Hepatocyte (in vitro differentiated cells): Measurements from ENCODE around the gene DSTN.

Experiments
- CTCF ChIP-seq: fragments of 200-600 bp; sonication (generic); IDR thresholded peaks from 2 replicates; pipeline ENCODE4 v1.5.1; 2016; ENCODE audit warnings: antibody characterized with exemption, mild to moderate bottlenecking; ENCODE audit not compliant: poor library complexity
- EZH2 ChIP-seq: fragments of 200-600 bp; sonication (generic); IDR thresholded peaks from 2 replicates; pipeline ENCODE4 v1.6.1; 2016; ENCODE audit warnings: antibody characterized with exemption, mild to moderate bottlenecking, borderline replicate concordance
- EZH2phosphoT487 ChIP-seq: fragments of 200-600 bp; sonication (generic); IDR thresholded peaks from one replicate; pipeline ENCODE4 v1.6.1; 2018; ENCODE audit warnings: antibody characterized with exemption, mild to moderate bottlenecking, low read depth, moderate library complexity; ENCODE audit not compliant: unreplicated experiment, severe bottlenecking

- no peak for TF ChIP-seq EZH2
- TF ChIP-seq CTCF: peak; percentile 40
- TF ChIP-seq EZH2phosphoT487: no peak
These were observed 41.8 kb downstream of the DSTN start for GRCh38 chr20:17611540-17612286.
